Endothelial cell (in vitro differentiated cells): ENCODE results near the gene GALC. TPM values are rescaled to one million over a fixed set of nuclear protein-coding genes. Genes with fewer than 3 reads are reported as not detected.

ENCODE experiments used
- DNase-seq: peaks from one replicate; pipeline ENCODE4 v3.0.0; 2021; ENCODE audit warnings: low spot score
- H3K27ac Mint-ChIP-seq: one replicate; pipeline ENCODE4 v1.8.0; 2021; ENCODE audit warnings: mixed read lengths, inconsistent platforms; ENCODE audit not compliant: unreplicated experiment
- H3K27me3 Mint-ChIP-seq: one replicate; pipeline ENCODE4 v1.8.0; 2021; ENCODE audit warnings: mild to moderate bottlenecking, moderate library complexity, mixed read lengths, inconsistent platforms; ENCODE audit not compliant: unreplicated experiment
- H3K36me3 Mint-ChIP-seq: one replicate; pipeline ENCODE4 v1.8.0; 2021; ENCODE audit warnings: mild to moderate bottlenecking, low read depth, mixed read lengths, inconsistent platforms; ENCODE audit not compliant: unreplicated experiment
- H3K4me1 Mint-ChIP-seq: one replicate; pipeline ENCODE4 v1.8.0; 2021; ENCODE audit warnings: mild to moderate bottlenecking, mixed read lengths, inconsistent platforms; ENCODE audit not compliant: unreplicated experiment
- H3K4me3 Mint-ChIP-seq: one replicate; pipeline ENCODE4 v1.8.0; 2021; ENCODE audit warnings: mild to moderate bottlenecking, mixed read lengths, inconsistent platforms; ENCODE audit not compliant: unreplicated experiment
- H3K9me3 Mint-ChIP-seq: one replicate; pipeline ENCODE4 v1.8.0; 2021; ENCODE audit warnings: mixed read lengths, inconsistent platforms; ENCODE audit not compliant: unreplicated experiment
- CTCF ChIP-seq: fragments of 200-600 bp; sonication (generic); IDR thresholded peaks from one replicate; pipeline ENCODE4 v1.5.0; 2021; ENCODE audit warnings: antibody characterized with exemption; ENCODE audit not compliant: unreplicated experiment
- total RNA-seq: library from RNA; stranded (reverse); fragmentation: NEBNext Ultra II Directional; extraction: Animal tissue kit (Norgen Biotek cat#: 25700); gene quantifications from one replicate; pipeline ENCODE4 v1.2.1, GENCODE V29; 2021; ENCODE audit not compliant: unreplicated experiment

The GALC gene
- total RNA-seq, 1 donor from 2014 or later = 77.1 TPM

- Mint-ChIP-seq H3K27me3 (peaks cover 6% of the 10 kb centered on the region), H3K4me1 (no peaks in the 10 kb centered on the region), H3K36me3 (no peaks in the 10 kb centered on the region), H3K4me3 (no peak overlapping the region), H3K9me3 (no peaks in the 10 kb centered on the region), H3K27ac (no peak overlapping the region)
- DNase-seq = no peak
- no peak for TF ChIP-seq CTCF
Measured at GRCh38 chr14:88009486-88009885, 16.5 kb upstream of the GALC start.

GRCh38 chr14:88008039-88008742, 15.2 kb upstream of the GALC start:
- H3K9me3 Mint-ChIP-seq = no peaks in the 10 kb centered on the region
- H3K36me3 Mint-ChIP-seq = no peaks in the 10 kb centered on the region
- DNase-seq = no peak
- no peak overlapping the region for H3K27ac Mint-ChIP-seq
- H3K4me1 Mint-ChIP-seq = no peaks in the 10 kb centered on the region
- TF ChIP-seq CTCF = no peak
- H3K27me3 Mint-ChIP-seq = no peaks in the 10 kb centered on the region
- no peak overlapping the region for H3K4me3 Mint-ChIP-seq

GRCh38 chr14:88007608-88008007, 14.6 kb upstream of the GALC start:
- Mint-ChIP-seq H3K27ac (peak overlapping the region; percentile 49), H3K4me3 (no peak overlapping the region), H3K27me3 (no peaks in the 10 kb centered on the region), H3K36me3 (no peaks in the 10 kb centered on the region), H3K4me1 (peaks cover 5% of the 10 kb centered on the region), H3K9me3 (no peaks in the 10 kb centered on the region)
- TF ChIP-seq CTCF = no peak
- DNase-seq = no peak

- DNase-seq = no peak
Measured at GRCh38 chr14:88005978-88006851, 13.2 kb upstream of the GALC start.

More at GRCh38 chr14:88005978-88006851, 13.2 kb upstream of the GALC start:
- no peaks in the 10 kb centered on the region for H3K27me3 Mint-ChIP-seq
- no peak overlapping the region for H3K27ac Mint-ChIP-seq
- H3K4me1 Mint-ChIP-seq = peaks cover 13% of the 10 kb centered on the region
- no peak for TF ChIP-seq CTCF
- no peaks in the 10 kb centered on the region for H3K36me3 Mint-ChIP-seq
- no peak overlapping the region for H3K4me3 Mint-ChIP-seq
- no peaks in the 10 kb centered on the region for H3K9me3 Mint-ChIP-seq
